Fibroblast of villous mesenchyme (primary cell): ENCODE results near the gene KCNAB3. TPM values are rescaled to one million over a fixed set of nuclear protein-coding genes. Genes with fewer than 3 reads are reported as not detected.

Experiments
- DNase-seq: peaks from one replicate; pipeline ENCODE4 v3.0.0-alpha.2; 2010; ENCODE audit warnings: low read depth
- H3K4me3 ChIP-seq: 2 replicates; pipeline ENCODE4 v1.5.1; 2011; ENCODE audit warnings: low read depth, mild to moderate bottlenecking, low read length
- CTCF ChIP-seq: IDR thresholded peaks from 2 replicates; pipeline ENCODE4 v1.5.1; 2012; ENCODE audit warnings: low read depth, mild to moderate bottlenecking, low read length; ENCODE audit not compliant: insufficient read depth
- total RNA-seq: library from RNA; depleted of rRNA; stranded (reverse); fragments of >200 nt; gene quantifications from 2 replicates; pipeline ENCODE4 v1.2.3, GENCODE V29; 2012

The KCNAB3 gene
- total RNA-seq, 1 donor, result 1.7 TPM

DNA sequence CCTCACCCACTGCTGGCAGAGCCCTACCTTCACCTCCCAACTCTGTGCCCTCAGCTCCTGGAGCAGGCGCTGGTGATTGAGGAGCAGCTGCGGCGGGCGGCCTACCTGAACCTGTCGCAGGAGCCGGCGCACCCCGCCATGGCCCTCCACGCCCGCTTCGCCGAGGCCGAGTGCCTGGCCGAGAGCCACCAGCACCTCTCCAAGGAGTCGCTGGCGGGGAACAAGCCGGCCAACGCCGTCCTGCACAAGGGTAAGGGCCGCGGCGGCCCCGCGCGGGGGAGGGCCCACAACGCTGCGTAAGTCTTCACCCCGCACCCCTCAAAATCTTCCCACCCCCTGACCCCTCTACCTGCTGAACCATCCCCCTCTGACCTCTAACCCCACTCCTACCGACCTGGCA is 20.6 kb downstream of the KCNAB3 start:
- no peak for DNase-seq
- TF ChIP-seq CTCF, result no peak
- no peak overlapping the region for H3K4me3 ChIP-seq

GRCh38 chr17:7903154-7904103 is 26.2 kb downstream of the KCNAB3 start:
- no peak overlapping the region for H3K4me3 ChIP-seq
- TF ChIP-seq CTCF, result no peak
- no peak for DNase-seq

GRCh38 chr17:7897773-7898172 is 31.9 kb downstream of the KCNAB3 start:
- H3K4me3 ChIP-seq, result no peak overlapping the region
- TF ChIP-seq CTCF, result peak; percentile 66
- peak; percentile 83 for DNase-seq

GRCh38 chr17:7897090-7897489 is 32.6 kb downstream of the KCNAB3 start:
- DNase-seq, result no peak
- TF ChIP-seq CTCF, result no peak
- no peak overlapping the region for H3K4me3 ChIP-seq

GRCh38 chr17:7894866-7895265 is 34.8 kb downstream of the KCNAB3 start:
- H3K4me3 ChIP-seq, result no peak overlapping the region

DNA sequence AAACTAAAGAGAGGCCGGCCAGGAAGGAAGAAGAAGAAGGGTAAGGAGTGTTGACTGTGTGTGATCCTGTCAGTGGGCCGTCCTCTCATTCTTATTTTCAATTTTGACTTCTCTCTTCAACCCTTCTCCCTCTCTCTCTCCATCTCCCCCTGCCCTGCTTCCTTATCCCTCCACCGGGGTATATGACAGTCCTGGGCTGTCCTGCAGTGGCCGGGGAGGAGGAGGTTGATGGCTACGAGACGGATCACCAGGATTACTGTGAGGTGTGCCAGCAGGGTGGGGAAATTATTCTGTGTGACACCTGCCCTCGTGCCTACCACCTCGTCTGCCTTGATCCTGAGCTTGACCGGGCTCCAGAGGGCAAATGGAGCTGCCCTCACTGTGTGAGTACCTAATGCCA is 35.4 kb downstream of the KCNAB3 start:
- TF ChIP-seq CTCF, result no peak
- no peak overlapping the region for H3K4me3 ChIP-seq
- DNase-seq, result no peak

More at GRCh38 chr17:7894866-7895265, 34.8 kb downstream of the KCNAB3 start:
- TF ChIP-seq CTCF, result no peak
- no peak for DNase-seq
